ENCODE results near the gene SCN8A.

The SCN8A gene

DNA sequence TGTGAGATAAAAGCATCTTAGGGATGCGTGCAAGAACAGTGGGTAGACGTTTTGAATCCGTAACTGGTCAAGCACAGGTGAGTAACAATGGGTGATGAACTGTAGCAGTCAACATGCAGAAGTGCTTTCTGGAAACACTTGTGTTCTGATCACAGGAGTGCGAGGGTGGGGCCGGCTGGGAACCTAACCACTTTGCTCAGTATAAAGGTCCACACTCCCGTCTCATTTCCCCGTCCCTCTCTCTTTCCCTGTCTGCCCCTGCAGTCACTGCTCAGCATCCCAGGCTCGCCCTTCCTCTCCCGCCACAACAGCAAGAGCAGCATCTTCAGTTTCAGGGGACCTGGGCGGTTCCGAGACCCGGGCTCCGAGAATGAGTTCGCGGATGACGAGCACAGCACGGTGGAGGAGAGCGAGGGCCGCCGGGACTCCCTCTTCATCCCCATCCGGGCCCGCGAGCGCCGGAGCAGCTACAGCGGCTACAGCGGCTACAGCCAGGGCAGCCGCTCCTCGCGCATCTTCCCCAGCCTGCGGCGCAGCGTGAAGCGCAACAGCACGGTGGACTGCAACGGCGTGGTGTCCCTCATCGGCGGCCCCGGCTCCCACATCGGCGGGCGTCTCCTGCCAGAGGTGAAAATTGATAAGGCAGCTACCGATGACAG, 130.4 kb downstream of the SCN8A start:
- no peak for DNase-seq (ENCODE audit: low spot score)

DNA sequence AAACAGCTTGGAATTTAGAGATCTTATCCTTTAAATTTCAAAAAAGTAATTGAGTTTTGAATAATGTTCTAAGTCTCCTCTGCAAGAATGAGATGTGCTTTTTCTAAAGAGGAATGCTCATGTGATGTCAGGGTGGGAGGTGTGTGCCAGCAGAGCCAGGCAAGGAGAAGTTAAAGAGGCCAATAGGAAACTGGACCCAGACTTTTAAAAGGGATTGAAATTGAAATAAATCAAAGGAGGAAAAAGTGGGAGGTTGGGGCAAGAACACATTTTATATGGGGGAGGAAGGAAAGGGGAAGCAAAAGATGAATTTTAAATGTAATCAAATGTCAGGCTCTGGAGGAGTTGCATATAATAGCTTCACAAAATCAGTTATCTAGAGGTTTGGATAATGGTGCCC, 131.4 kb downstream of the SCN8A start:
- DNase-seq (ENCODE audit: low spot score): no peak

DNA sequence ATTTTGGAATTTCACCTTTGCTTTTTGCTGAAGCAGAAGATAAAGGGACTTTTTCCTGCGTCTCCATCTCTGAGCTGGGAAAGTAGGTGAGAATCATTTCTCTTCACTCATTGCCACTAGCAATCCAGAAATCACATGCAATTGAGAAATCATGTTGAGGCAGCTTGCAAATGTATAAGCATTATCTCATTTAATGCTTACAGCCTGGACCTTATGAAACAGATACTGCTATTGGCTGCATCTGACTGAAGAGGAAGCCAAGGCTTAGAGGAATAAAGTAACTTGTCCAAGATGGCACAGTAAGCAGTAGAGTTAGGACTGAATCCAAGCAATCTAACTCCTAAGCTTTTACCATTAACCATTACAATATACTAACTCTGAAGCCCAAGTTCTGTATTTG, 135.1 kb downstream of the SCN8A start:
- no peak for DNase-seq (ENCODE audit: low spot score)

DNA sequence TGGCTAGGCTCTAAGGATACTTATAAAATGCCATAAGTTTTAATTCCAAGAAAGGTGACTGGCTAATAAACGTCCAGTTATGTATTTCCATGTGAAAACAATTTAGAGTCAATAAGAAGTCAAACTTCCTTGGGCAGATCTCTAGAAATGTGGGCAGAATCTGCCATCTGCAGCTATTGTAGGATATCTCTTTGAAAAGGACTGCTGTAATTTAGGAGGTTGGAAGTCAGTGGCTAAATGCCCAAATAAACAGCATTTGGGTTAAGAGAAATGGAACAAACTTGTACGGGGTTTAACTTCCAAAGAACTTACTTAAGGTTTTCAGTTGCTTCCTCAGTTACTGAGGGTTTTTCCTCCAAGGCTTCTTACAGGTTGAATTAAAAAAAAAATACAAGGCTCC, 135.9 kb downstream of the SCN8A start:
- no peak for DNase-seq (ENCODE audit: low spot score)

DNA sequence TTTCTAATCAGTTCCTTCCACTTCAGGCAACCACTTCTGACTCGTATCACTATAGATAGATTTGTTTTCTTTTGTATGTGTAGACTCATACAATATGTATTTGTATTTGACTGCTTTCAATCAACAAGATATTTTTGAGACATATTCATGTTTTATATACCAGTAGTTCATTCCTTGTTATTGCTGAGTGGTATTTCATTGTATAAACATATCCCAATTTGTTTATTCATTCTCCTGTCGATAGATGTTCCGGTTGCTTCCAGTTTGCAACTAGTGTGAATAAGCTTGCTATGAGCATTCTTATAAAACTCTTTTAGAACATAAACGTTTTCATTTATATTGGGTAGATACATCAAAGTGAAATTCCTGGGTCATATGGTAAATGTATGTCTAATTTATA, 138.3 kb downstream of the SCN8A start:
- DNase-seq (ENCODE audit: low spot score): no peak

DNA sequence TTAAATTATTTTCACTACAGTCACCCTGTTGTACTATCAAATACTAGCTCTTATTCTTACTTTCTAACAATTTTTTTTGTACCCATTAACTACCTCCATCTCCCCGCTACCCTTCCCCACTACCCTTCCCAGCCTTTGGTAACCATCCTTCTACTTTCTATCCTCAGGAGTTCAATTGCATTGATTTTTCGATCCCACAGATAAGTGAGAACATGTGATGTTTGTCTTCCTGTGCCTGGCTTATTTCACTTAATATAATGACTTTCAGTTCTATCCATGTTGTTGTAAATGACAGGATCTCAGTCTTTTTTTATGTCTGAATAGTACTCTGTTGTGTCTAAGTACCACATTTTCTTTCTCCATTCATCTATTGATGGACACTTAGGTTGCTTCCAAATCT, 139.7 kb downstream of the SCN8A start:
- no peak for DNase-seq (ENCODE audit: low spot score)

DNA sequence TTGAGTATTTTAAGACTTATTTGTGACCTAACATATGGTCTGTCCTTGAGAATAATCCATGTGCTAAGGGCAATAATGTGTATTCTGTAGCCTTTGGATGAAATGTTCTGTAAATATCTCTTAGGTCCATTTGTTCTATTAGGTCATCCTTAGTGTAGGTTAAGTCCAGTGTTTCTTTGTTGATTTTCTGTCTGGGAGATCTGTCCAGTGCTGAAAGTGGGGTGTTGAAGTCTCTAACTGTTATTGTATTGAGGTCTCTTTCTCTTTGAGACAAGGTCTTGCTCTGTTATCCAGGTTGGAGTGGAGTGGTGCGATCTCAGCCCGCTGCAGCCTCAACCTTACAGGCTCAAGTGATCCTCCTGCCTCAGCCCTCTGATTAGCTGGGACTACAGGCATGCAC, 149.5 kb downstream of the SCN8A start:
- DNase-seq (ENCODE audit: low spot score): no peak

DNA sequence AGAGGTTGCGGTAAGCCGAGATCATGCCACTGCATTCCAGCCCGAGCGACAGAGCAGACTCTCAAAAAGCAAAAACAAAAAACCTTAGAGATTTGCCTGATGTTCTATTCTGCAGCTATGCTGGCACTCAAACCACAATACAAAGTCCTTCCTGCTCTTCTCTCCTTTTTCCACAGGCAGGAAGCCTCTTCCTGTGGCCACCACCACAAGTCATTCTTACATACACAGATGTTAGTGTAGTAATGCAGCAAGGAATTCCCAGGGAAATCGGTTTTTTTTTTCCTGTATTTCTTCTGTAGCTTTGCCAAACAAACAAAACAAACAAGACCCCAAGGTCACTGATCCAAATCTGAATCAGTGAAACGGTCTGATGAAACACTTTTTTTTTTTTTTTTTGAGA, 153.2 kb downstream of the SCN8A start:
- peak; percentile 27 for DNase-seq (ENCODE audit: low spot score)

DNA sequence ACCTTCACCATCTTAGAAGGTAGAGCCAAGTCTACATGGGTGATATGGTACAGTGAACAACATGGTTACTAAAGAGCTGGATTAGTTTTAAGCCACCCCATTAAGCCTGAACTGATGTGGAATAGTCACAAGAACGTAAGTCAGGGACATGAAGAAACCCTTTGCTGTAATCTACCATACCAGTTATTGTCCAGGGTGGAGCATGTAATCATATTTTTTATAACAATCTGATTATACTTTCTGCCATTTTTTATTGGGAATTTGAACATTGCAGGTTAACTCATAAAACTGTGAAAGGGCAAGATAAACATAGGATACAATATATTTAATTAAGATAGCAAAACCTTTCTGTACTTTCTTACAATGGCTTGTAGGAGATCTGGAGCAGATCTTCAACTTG, 153.9 kb downstream of the SCN8A start:
- DNase-seq (ENCODE audit: low spot score): no peak

DNA sequence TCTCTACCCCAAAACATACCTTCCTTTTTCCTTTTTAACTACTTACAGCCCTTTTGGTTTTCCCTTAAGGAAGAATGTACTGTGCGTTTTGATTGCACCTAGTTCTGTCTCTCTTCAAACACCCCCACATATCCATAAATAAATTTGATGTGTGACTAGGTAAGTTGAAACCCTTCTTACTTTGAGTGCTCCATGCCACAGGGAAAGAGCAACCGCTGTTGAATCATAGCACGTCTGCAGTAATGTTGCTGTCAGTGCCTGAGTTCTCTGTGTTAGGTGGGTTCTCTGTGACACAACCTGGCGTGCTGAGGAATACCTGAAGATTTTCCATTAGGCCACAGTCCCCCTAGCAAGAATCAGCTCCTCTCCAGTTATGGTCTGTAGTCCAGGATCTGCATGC, 155.4 kb downstream of the SCN8A start:
- DNase-seq (ENCODE audit: low spot score): no peak

DNA sequence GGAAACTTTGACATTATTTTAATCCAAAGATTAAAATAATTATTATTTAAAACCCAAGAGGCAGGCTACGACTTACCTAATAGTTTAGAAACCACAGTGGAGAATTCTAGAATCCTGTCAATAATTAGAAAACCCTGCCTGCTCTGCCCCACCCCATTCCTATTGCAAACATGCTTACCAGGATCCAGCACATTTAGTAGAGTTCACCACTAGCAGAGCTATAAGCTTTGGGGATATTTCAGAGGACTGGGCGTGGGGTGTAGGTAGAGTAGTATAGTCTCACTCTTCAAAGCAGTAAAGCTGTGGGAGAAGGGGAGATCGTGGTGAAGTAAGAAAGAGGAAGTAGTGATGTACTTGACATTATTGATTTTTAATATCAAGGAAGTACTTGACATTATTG, 157.2 kb downstream of the SCN8A start:
- DNase-seq (ENCODE audit: low spot score): no peak

DNA sequence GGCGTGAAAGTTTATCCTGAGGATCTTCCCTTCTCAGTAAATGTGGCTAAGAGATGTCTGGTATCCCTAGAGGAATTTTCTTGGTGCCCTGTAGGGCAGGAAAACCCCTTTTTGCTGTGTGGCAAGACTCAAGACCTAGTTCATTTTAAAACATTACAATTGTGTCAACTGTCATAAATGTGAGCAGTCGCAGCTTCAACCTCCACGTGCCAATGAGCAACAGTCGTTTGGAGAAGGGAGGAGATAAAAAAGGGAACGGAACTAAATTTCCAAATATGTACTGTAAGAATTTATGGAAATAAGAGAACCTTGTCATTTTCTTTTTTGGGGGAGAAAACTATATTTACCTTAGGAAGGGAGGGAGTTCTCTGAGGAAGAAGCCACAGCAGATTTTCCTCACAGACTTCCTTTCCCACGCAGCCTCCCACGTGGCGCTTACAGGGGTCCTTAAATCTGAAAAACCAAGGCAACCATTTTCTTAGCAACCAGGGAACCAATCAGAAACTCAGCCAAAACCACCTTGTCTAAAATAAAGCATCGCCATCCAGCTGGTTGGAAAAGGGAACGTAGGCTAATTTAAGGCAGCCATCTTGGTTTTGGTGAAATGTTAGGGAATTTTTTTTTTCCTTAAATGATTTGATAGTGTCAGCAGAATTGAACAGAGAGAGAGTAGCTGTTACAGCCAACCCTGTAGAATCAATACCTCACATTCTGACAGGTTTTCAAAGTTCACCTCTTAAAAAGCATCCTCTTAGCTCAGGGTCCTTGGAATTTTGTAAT, 158.4 kb downstream of the SCN8A start:
- DNase-seq (ENCODE audit: low spot score): no peak

DNA sequence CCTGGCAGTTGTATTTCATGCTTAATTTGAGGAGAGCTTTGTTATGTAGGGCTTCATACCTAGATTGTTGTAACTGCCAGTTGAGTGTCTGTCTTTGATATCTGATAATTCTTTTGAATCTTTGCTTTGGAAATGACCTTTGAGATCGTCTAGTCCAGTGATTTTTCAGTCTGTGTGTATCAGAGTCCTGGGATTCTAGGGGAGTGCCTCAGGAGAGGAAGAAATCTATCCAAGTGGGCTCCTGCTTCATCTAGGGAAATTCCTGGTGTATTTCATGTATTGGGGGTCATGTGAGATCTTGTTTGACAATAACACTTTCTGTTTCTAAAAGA, 158.9 kb downstream of the SCN8A start:
- DNase-seq (ENCODE audit: low spot score): no peak

DNA sequence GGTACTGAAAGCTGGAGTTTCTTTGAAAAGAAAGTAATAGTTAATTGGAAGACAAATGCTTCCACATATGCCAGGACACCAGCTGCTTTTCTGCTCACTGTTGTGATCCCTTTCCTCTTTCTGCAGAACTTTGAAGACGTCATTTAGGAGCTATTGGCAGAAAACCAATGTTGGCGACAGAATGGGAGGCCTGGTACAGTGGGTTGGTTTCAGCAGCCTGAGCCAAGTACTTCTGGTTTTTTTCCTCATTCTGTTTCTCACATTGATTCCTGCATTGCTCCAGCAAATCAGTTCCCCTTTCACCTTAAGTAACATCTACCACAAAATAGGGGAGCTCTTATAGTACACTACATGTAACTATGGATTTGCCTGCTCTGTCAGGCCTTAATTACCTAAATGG, 160.6 kb downstream of the SCN8A start:
- no peak for DNase-seq (ENCODE audit: low spot score)

DNA sequence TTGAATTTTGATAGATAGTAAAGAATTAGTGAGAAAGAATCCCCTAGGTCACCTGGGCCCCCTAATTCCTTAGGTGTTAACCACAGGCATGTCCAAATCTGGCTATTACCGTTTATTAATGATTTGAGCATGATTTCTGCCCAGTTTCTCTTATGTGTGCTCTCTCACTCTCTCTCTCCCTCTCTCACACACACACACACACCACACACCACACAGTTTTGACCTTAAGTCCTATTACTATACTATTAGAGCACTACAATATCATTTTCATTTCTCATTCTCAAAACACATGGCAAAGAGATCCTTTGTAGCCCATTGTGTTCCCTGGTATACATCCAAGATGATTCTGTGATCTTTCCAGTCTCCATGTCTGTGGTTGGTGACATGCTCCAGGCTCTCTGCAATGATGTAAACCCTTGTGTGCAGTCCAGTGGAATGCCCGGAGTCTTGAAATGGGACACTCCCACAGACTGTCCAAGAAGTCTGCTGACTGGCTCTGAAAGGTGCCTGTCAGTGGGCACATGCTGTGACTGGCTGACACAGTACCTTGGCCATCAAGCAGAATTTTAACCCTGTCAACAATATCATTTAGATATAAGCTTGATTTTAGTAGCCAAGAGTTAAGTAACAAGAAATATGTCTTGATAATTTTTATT, 161.3 kb downstream of the SCN8A start:
- DNase-seq (ENCODE audit: low spot score): peak; percentile 26

DNA sequence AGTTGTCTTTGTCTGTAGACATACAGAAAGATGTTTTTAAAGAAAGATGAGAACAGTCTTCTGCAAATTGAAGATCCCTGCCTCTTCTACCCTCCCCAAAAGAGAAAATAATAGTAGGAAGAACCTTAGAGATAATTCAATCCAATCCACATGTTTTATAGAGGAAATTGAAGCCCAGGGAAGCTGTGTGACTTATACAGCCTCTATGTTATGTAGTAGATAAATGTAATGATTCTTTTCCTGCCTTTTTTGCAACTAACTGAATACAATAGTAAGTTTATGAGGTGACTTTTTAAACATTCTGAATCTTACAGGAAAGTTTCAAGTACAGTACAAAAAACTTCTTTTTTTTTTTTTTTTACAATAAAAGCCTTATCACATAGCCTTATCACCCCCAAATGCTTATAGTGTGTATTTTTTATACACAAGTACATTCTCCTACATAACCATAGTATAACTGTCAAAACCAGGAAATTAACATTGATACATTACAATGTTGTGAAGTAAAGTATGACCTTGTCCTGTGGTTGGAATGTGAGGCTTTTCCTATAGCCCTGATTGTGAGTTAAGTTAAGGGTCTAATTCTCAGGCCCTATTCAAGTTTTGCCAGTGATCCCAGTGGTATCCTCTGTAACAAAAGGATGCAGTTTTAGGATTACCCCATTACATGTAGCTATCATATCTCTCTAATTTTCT, 163.1 kb downstream of the SCN8A start:
- DNase-seq (ENCODE audit: low spot score): no peak

DNA sequence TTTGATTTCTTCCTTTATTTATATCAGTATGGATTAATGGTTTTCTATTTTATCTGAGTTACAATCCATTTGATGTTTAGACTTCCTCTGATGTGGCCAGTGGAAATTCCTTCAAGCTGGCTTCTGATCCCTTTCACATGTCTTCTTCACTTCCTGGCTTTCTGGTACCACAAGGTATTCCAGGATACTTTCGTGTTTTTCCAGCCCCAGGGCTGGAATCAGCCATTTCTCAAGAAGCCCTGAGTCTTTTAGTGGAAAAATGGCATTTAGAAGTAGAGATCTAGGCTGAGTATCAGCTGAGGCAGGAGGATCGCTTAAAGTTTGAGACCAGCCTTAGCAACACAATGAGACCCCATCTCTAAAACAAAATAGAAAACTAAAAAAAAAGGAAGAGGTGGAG, 164.2 kb downstream of the SCN8A start:
- DNase-seq (ENCODE audit: low spot score): peak; percentile 35

DNA sequence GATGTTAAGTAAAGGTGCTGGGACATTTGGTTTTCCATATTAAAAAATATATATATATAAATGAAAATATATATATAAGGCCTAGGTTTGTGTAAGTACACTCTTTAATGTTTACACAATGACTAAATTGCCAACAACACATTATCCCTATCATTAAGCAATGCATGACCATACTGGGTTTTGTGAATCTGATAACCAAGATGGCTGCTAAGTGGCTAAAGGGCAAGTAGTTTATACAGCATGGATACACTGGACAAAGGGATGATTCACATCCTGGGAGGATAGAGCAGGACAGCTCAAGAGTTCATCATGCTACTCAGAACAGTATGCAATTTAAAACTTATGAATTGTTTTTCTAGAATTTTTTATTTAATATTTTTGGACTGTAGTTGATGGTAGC, 168.1 kb downstream of the SCN8A start:
- DNase-seq (ENCODE audit: low spot score): no peak

DNA sequence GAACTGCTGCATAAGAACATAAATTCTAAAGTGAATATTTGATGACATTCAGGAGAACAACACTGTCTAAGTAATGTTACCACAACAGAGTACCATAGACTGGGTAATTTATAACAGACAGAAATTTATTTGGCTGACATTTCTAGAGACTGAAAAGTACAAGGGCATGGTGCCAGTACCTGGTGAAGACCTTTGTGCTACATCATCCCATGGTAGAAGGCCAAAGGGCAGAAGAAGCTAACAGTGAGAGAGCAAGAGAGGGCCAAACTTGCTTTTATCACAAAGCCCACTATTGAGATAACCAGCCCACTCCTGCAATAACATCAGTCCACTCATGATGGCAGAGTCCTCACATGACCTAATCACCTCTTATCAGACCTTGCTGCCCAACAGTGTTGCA, 168.7 kb downstream of the SCN8A start:
- DNase-seq (ENCODE audit: low spot score): no peak

DNA sequence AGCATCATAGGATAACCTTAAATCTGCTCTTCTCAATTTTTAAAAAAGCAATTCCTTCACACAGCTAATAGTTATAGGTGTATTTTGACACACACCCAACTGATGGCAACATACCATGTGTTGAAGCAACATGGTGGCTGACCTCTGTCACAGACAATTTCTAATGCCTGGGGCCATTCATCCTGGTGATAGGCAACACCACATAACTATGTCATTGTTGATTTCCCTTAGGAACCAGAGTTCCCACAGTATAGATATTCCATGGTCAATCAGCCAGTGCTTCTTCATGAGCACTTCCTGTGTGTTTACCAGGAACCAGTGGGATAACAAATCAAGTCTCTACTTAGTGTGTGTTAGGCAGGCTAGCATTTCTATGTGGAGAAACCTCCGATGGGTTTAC, 169.2 kb downstream of the SCN8A start:
- no peak for DNase-seq (ENCODE audit: low spot score)

DNA sequence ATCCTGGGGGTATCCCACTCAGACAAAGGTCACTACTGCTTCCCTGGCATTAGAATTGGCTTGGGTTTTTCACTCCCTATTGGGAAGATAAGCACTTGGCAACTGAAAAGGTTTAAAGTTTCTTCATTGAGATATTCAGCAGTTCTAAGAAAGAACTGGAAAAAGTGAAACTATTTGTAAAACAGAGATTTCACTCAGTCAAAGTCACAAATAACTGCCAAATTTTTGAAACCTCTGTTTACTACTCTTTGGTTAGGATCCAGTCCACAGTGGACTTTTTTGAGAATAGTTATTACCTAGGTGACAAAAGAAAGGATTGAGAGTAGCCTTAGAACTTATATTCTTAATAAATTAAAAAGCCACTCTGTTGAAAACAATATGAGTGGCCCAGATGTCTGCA, 172.7 kb downstream of the SCN8A start:
- no peak for DNase-seq (ENCODE audit: low spot score)

DNA sequence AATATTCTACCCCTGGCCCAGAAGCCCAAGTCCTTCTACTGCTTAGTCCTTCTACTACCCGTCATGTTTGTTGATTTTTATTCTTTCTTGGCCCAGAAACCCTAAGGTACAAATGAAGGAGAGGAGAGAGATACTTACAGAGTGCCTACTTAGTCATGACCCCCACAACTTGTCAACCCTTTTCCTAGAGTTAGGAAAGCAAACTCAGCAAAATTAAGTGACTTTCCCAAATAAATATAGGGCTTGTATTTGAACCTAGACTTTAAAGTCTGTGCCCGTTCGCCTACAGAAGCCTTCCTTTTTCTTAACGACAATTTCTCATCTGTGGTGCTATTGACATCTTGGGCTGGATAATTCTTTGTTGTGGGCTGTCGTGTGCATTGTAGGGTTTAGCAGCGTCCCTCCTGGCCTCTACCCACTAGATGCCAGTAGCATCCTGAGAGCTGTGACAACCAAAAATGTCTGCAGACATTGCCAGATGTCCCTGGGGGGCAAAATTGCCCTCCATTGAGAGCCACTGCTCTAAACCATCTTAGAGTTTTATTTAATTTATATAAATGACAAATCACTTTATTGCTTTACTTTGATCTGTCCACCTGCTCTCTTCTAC, 175.1 kb downstream of the SCN8A start:
- DNase-seq (ENCODE audit: low spot score): no peak

DNA sequence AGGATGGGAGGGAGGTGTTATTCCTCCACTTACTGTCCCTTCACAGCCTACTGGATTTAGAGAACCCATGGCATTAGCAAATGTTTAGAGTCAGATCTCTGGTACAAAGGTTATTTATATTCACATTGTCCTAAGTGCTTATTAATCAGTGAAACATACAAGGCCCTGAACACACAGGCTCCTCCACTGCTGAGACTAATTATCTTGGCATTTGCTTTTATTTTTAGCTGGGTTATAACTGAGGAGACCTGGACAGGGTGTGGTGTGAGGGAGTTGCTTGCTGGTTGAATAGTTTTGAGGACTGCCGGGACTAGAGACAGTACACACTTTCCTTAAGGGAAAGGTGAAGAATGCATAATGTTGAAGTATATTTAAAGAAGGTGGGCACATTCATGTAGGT, 180.0 kb downstream of the SCN8A start:
- DNase-seq (ENCODE audit: low spot score): no peak

Measured in SW480 (cell line).